H9 (cell line): ENCODE measurements around the gene KAZN. TPM values are rescaled to one million over a fixed set of nuclear protein-coding genes. Genes with fewer than 3 reads are reported as not detected.

Experiments
- DNase-seq: peaks from one replicate; pipeline ENCODE4 v3.0.0-alpha.2; 2017
- H2AFZ ChIP-seq: one replicate; pipeline ENCODE4 v1.6.1; 2013; ENCODE audit warnings: mild to moderate bottlenecking, low read length, control low read depth, moderate library complexity
- H2AK5ac ChIP-seq: 2 replicates; pipeline ENCODE4 v1.6.1; 2013; ENCODE audit warnings: low read length, control low read depth, mixed read lengths; ENCODE audit not compliant: insufficient read length
- H2BK120ac ChIP-seq: one replicate; pipeline ENCODE4 v1.6.1; 2013; ENCODE audit warnings: low read depth, mild to moderate bottlenecking, low read length, control low read depth, inconsistent platforms; ENCODE audit not compliant: poor library complexity, severe bottlenecking
- H2BK12ac ChIP-seq: 2 replicates; pipeline ENCODE4 v1.6.1; 2013; ENCODE audit warnings: low read length, control low read depth, mixed read lengths, low read depth; ENCODE audit not compliant: insufficient read length
- H2BK15ac ChIP-seq: 2 replicates; pipeline ENCODE4 v1.6.1; 2013; ENCODE audit warnings: low read depth, low read length, control low read depth
- H2BK20ac ChIP-seq: one replicate; pipeline ENCODE4 v1.6.1; 2013; ENCODE audit warnings: low read depth, mild to moderate bottlenecking, low read length, control low read depth, inconsistent platforms; ENCODE audit not compliant: poor library complexity, severe bottlenecking
- H2BK5ac ChIP-seq: 2 replicates; pipeline ENCODE4 v1.6.1; 2013; ENCODE audit warnings: low read length, control low read depth, mixed read lengths; ENCODE audit not compliant: insufficient read length
- H3K14ac ChIP-seq: 2 replicates; pipeline ENCODE4 v1.6.1; 2013; ENCODE audit warnings: low read length, control low read depth; ENCODE audit not compliant: insufficient read depth
- H3K18ac ChIP-seq: 2 replicates; pipeline ENCODE4 v1.6.1; 2013; ENCODE audit warnings: low read depth, mild to moderate bottlenecking, mixed read lengths, low read length, control low read depth; ENCODE audit not compliant: insufficient read length
- H3K23ac ChIP-seq: 2 replicates; pipeline ENCODE4 v1.6.1; 2013; ENCODE audit warnings: low read length, control low read depth, mixed read lengths, low read depth; ENCODE audit not compliant: insufficient read length
- H3K23me2 ChIP-seq: 2 replicates; pipeline ENCODE4 v1.6.1; 2013; ENCODE audit warnings: low read depth, mild to moderate bottlenecking, mixed read lengths, low read length, control low read depth; ENCODE audit not compliant: insufficient read length, poor library complexity, severe bottlenecking
- H3K27ac ChIP-seq: 2 replicates; pipeline ENCODE4 v1.5.1; 2013; ENCODE audit warnings: low read length, control low read depth, mixed read lengths, low read depth; ENCODE audit not compliant: insufficient read length
- H3K27me3 ChIP-seq: 2 replicates; pipeline ENCODE4 v1.6.1; 2013; ENCODE audit warnings: low read length, control low read depth, inconsistent platforms; ENCODE audit not compliant: insufficient read depth
- H3K4ac ChIP-seq: 2 replicates; pipeline ENCODE4 v1.6.1; 2013; ENCODE audit warnings: low read depth, mild to moderate bottlenecking, control low read depth, inconsistent platforms, low read length, moderate library complexity
- H3K4me1 ChIP-seq: 2 replicates; pipeline ENCODE4 v1.6.1; 2013; ENCODE audit warnings: low read length, control low read depth, inconsistent platforms; ENCODE audit not compliant: insufficient read depth
- H3K4me2 ChIP-seq: 2 replicates; pipeline ENCODE4 v1.6.1; 2013; ENCODE audit warnings: low read length, control low read depth, mixed read lengths; ENCODE audit not compliant: insufficient read length, insufficient read depth
- H3K56ac ChIP-seq: 2 replicates; pipeline ENCODE4 v1.6.1; 2013; ENCODE audit warnings: low read depth, mild to moderate bottlenecking, mixed read lengths, low read length, control low read depth; ENCODE audit not compliant: insufficient read length
- H3K79me1 ChIP-seq: 2 replicates; pipeline ENCODE4 v1.6.1; 2013; ENCODE audit warnings: low read depth, mild to moderate bottlenecking, moderate library complexity, low read length, control low read depth, inconsistent platforms; ENCODE audit not compliant: insufficient read depth, poor library complexity, severe bottlenecking
- H3K79me2 ChIP-seq: 2 replicates; pipeline ENCODE4 v1.6.1; 2013; ENCODE audit warnings: low read length, control low read depth, inconsistent platforms; ENCODE audit not compliant: insufficient read depth
- H3K9ac ChIP-seq: 2 replicates; pipeline ENCODE4 v1.6.1; 2013; ENCODE audit warnings: low read length, control low read depth, mixed read lengths; ENCODE audit not compliant: insufficient read length; ENCODE audit errors: extremely low read depth
- H3K9me3 ChIP-seq: one replicate; pipeline ENCODE4 v1.6.1; 2013; ENCODE audit warnings: low read depth, low read length, inconsistent platforms; ENCODE audit not compliant: control insufficient read depth
- H3T11ph ChIP-seq: one replicate; pipeline ENCODE4 v1.6.1; 2013; ENCODE audit warnings: mild to moderate bottlenecking, low read length, control low read depth, inconsistent platforms
- H4K20me1 ChIP-seq: one replicate; pipeline ENCODE4 v1.6.1; 2013; ENCODE audit not compliant: control insufficient read depth, insufficient read length, insufficient read depth
- H4K5ac ChIP-seq: 2 replicates; pipeline ENCODE4 v1.6.1; 2013; ENCODE audit warnings: low read depth, mild to moderate bottlenecking, mixed read lengths, low read length, control low read depth; ENCODE audit not compliant: insufficient read length
- H4K8ac ChIP-seq: replicated peaks from 2 replicates; pipeline ENCODE4 v1.6.1; 2013; ENCODE audit warnings: low read length, control low read depth, mixed read lengths, low read depth; ENCODE audit not compliant: insufficient read length
- H4K91ac ChIP-seq: 2 replicates; pipeline ENCODE4 v1.6.1; 2013; ENCODE audit warnings: low read depth, mild to moderate bottlenecking, moderate library complexity, mixed read lengths, low read length, control low read depth; ENCODE audit not compliant: insufficient read length
- H3K27ac Mint-ChIP-seq, 3 experiments: 2 replicates in 2 of 3; 3 replicates in 1 of 3; pipeline ENCODE4 v1.8.0; 2020 to 2021; ENCODE audit warnings: mixed read lengths in 3 of 3, mild to moderate bottlenecking in 1 of 3, moderate library complexity in 1 of 3
- H3K27me3 Mint-ChIP-seq: 2 replicates; pipeline ENCODE4 v1.8.0; 2021; ENCODE audit warnings: low read depth, mild to moderate bottlenecking, moderate library complexity, mixed read lengths
- H3K36me3 Mint-ChIP-seq, 3 experiments: 2 replicates in 2 of 3; 3 replicates in 1 of 3; pipeline ENCODE4 v1.8.0; 2020 to 2021; ENCODE audit warnings: low read depth in 3 of 3, mixed read lengths in 3 of 3; ENCODE audit not compliant: insufficient read depth in 1 of 3
- H3K4me1 Mint-ChIP-seq, 2 experiments: 2 replicates each; pipeline ENCODE4 v1.8.0; 2020; ENCODE audit warnings: mixed read lengths in 2 of 2
- H3K4me3 Mint-ChIP-seq, 2 experiments: 2 replicates in 1 of 2; 3 replicates in 1 of 2; pipeline ENCODE4 v1.8.0; 2020 to 2021; ENCODE audit warnings: mild to moderate bottlenecking in 2 of 2, mixed read lengths in 2 of 2, moderate library complexity in 1 of 2
- H3K9me3 Mint-ChIP-seq, 2 experiments: 2 replicates in 1 of 2; 3 replicates in 1 of 2; pipeline ENCODE4 v1.8.0; 2020; ENCODE audit warnings: mild to moderate bottlenecking in 2 of 2, mixed read lengths in 2 of 2, moderate library complexity in 1 of 2
- CTCF ChIP-seq: fragments of 200-600 bp; sonication (generic); conservative IDR thresholded peaks from 3 replicates; pipeline ENCODE4 v1.8.0; 2021; ENCODE audit warnings: antibody characterized with exemption, mild to moderate bottlenecking
- WGBS: extraction: QIAGEN DNeasy Blood & Tissue Kit; methylation state at CpG from one replicate; pipeline ENCODE4 v1.1.7; 2013; ENCODE audit warnings: missing lambda C conversion rate, low lambda C conversion rate, mixed read lengths; ENCODE audit not compliant: insufficient read length; ENCODE audit errors: extremely low coverage; 5-methylcytosine and 5-hydroxymethylcytosine counted together
- total RNA-seq: library from RNA; stranded (reverse); gene quantifications from 2 replicates; pipeline ENCODE4 v1.2.1, GENCODE V29; 2021

KAZN gene
- total RNA-seq, 1 experiment from 2014 or later, result 7.6 TPM

DNA sequence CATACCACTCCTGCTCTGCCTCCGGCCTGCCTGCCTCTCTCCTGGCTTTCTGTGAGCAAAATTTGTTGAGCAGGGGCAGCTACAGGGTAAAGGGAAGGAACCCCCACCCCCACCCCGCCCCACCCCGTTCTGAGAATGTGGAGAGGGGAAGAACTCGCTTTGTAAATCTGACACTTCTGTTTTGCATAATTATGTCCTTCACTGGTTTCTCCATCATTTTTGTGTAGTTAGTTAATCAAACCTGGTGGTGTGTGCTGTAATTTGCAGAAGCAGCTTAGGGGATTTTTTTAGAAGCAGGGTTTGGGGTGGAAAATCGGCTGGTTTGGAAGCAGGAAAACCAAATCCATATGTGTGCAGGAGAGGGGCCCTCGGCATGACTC lies 497.0 kb downstream of the KAZN start:
- no peak overlapping the region for H3K23ac ChIP-seq
- H3K18ac ChIP-seq, result no peak overlapping the region
- TF ChIP-seq CTCF, result no peak
- H2BK120ac ChIP-seq, result no peak overlapping the region
- no peak overlapping the region for H4K8ac ChIP-seq
- H2BK5ac ChIP-seq, result no peak overlapping the region
- Mint-ChIP-seq H3K27me3 (peaks cover 19% of the 10 kb centered on the region), H3K9me3 (no peaks in the 10 kb centered on the region), H3K4me1 (peaks cover 26 to 34% of the 10 kb centered on the region in 2 experiments), H3K27ac (no peak overlapping the region), H3K36me3 (no peaks in the 10 kb centered on the region), H3K4me3 (no peak overlapping the region)
- WGBS, result no CpG with 5 or more reads among the region's 6 CpGs
- no peak overlapping the region for H2BK15ac ChIP-seq
- no peak overlapping the region for H3K4ac ChIP-seq
- H3K14ac ChIP-seq, result no peak overlapping the region
- H4K5ac ChIP-seq, result no peak overlapping the region
- DNase-seq, result no peak
- no peak overlapping the region for H2AFZ ChIP-seq
- no peaks in the 10 kb centered on the region for H3K27me3 ChIP-seq
- H3K4me1 ChIP-seq, result 0 out of 2 replicates have a peak, but pooled peaks cover 3% of the 10 kb centered on the region
- no peaks in the 10 kb centered on the region for H3K9me3 ChIP-seq
- no peaks in the 10 kb centered on the region for H3K23me2 ChIP-seq
- no peak overlapping the region for H2BK20ac ChIP-seq
- no peaks in the 10 kb centered on the region for H4K20me1 ChIP-seq
- H3T11ph ChIP-seq, result no peak overlapping the region
- H3K79me2 ChIP-seq, result no peaks in the 10 kb centered on the region
- no peak overlapping the region for H3K27ac ChIP-seq
- H4K91ac ChIP-seq, result no peak overlapping the region
- no peak overlapping the region for H3K9ac ChIP-seq
- H3K4me2 ChIP-seq, result no peak overlapping the region
- H2BK12ac ChIP-seq, result no peak overlapping the region
- H3K56ac ChIP-seq, result no peak overlapping the region
- H3K79me1 ChIP-seq, result no peaks in the 10 kb centered on the region
- H2AK5ac ChIP-seq, result no peak overlapping the region
